Loucy (cell line): ENCODE data around the gene ARHGAP28.

ENCODE experiments used
- CTCF ChIP-seq: fragments of 200-600 bp; sonication (generic); conservative IDR thresholded peaks from 2 replicates; pipeline ENCODE4 v1.5.1; 2014; ENCODE audit warnings: mild to moderate bottlenecking, antibody characterized with exemption, low read length
- EZH2phosphoT487 ChIP-seq: fragments of 200-600 bp; IDR thresholded peaks from 2 replicates; pipeline ENCODE4 v1.6.1; 2018; ENCODE audit warnings: antibody characterized with exemption, mild to moderate bottlenecking, moderate library complexity, borderline replicate concordance

- TF ChIP-seq CTCF (no peak), EZH2phosphoT487 (no peak)
Observed at GRCh38 chr18:6943143-6943542, 213.6 kb downstream of the ARHGAP28 start.
